Stimulated activated CD4-positive, alpha-beta T cell treated with anti-CD3 and anti-CD28 coated beads, Interleukin-1b, Interleukin-23, amount 100 ng/mL, for 1 hour (primary cell): Measurements from ENCODE around the gene ACAP3.
A peak's percentile ranks its signal among the peaks of the same experiment; 100 is the strongest.

Source experiments
- DNase-seq, 2 donors: peaks; one replicate each; pipeline ENCODE4 v3.0.0-alpha.2; 2020; ENCODE audit warnings: low read depth in 2 of 2

ACAP3 gene

DNA sequence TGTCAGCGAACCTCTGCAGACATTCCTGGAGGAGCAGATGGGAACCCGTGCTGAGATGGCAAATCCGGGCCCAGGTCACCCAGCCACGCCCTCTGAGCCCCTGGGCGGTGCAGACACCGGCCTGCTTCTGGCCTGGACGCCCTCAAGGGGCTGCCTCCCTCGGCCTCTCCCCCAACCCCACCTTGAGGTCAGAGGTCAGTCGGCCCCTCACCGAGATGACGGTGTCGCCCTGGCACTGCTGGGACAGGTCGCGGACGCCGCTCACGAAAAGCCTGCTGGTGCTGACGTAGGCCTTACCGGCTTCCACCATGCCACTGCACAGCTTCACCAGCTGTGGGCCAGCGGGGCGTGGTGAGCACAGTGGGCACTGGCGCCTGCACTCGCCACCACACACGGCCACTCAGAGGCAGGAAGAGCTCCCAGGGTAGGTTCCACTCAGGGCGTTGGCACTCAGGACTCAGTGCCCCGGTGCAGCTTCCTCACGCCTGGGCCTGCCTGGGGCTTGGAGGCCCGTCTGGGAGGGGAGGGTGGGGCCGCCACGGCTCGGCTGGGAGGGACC lies 4.7 kb downstream of the ACAP3 start:
- DNase-seq: no peak

GRCh38 chr1:1302006-1302430 lies 5.7 kb downstream of the ACAP3 start:
- DNase-seq: no peak

DNA sequence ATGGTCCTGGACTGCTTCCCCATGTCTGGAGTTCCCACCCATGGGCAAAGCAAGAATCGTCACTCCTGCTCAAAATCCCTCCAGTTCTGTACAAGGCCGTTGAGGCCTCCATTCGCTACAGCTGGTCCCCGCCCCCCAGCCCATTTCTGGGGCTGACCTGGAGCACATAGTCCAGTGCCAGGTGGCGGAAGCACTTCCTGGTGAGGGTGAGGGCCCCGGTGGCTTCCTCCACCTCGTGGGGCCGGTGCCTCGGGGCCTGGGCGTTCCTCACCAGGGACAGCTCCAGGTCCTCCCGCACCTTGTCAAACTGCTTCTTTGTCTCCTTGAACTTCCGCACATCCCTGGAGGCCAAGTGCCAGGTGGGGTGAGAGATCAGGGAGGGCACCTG lies 7.4 kb downstream of the ACAP3 start:
- no peak for DNase-seq

- DNase-seq: no peak
Measured at GRCh38 chr1:1299686-1300351, 7.9 kb downstream of the ACAP3 start.

DNA sequence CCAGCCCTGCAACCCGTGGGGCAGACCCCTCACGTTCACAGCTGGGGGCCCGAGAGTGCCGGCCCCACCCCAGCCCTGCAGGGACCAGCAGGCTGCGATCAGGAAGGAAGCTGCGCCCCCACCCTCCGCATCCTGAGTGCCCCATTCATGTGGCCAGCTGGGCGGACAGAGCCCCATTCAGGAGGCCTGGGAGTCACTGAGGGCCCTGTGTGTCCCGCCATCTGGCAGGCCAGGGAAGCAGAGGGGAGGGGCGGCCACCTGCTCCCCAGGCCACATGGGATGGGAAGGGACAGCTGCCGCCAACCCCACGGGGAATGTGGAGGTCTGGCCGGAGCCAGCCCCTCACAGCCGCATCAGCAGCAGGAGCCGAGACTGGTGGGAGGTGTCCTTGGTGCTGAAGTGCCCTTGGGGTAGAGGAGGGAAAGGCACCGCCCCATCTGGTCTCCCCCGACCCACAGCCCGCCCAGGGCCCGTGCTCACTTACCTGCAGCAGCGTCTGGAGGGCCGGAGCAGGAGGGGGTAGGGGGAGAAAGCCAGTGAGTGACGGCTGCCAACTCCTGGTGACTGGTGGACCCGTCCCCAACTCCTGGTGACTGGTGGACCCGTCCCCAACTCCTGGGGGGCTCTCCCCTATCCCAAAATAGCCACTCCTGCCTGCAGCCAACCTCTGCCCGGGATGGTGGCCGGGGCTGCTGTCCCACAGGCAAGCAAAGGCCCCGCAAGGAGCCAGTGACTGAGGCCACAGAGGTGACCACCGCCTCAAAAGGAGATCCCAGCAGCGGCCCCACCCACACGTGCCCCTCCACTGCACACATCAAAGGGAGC lies 8.7 kb downstream of the ACAP3 start:
- no peak for DNase-seq

- no peak for DNase-seq
Measured at GRCh38 chr1:1297802-1298424, 9.8 kb downstream of the ACAP3 start.

DNA sequence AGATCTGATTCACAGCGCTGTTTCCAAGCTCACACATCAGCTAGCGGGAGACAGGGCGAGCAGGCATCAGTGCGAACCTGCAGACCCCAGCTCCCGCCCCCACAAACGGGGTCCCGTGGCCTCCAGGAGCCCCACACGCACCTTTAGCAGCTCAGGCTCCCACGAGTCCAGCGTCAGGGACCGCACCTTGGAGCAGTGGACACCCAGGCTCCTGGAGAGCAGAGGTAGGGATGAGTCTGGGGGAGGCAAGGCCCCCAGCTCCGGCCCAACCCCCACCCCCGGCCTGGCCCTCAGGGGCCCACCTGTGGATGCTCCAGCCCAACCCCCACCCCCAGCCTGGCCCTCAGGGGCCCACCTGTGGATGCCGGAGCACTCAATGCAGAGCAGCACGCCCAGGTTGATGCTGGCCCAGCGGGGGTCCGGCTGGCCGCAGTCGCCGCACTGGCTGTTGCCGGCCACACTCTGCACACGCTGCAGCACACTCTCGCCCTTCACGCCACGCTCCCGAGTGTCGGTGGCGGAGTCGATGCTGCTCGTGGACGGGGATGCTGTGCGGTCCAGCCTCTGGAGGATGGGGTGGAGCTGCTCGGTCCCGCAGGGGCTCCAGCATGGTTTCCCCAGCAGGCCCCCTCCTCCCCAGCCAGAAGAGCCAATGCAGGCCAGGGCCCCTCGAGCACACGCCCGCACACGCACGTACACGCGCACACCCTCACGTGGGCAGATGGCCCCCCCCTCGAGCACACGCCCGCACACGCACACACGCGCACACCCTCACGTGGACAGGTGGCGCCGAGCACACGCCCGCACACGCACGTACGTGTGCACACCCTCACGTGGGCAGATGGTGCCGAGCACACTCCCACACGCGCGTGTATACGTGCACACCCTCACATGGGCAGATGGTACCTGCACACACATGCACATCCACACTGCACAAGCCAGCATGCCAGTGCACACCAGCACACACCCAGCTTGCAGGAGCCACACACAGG lies 11.4 kb downstream of the ACAP3 start:
- DNase-seq: no peak

DNA sequence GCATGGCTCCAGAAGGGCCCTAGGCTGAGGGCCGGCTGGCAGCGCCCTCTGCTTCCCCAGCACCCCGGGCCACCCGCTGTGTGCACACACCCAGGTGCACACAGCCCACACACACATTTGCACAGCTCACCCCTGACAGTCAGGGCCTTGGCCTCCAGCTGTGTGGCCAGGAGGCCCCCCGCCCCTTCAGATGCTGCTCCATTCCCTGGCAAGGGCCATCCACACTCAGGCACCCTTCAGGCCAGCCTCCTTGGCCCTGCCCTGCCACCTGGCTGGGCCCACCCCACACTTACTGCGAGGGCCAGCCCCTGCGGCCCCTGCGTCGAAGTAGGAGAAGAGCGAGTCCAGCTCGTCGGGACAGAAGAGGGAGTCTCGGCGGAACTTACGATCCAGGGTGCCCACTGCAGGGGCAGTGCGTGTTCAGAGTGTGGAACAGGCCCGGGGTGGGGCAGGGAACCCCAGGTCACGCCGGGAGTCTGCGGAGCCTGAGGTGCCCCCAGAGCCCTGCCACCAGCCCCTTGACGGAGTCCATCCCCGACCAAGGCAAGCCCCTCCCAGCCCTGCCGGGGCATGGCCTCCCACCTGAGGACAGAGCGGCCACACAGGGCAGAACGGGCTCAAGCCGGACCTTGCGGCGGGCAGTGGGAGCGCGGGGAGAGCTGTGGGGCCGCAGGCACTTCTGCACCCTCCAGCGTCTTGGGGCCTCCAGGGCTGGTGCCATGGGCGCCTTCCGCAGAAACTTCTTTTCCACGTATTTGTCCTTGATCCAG lies 12.4 kb downstream of the ACAP3 start:
- DNase-seq: no peak

DNA sequence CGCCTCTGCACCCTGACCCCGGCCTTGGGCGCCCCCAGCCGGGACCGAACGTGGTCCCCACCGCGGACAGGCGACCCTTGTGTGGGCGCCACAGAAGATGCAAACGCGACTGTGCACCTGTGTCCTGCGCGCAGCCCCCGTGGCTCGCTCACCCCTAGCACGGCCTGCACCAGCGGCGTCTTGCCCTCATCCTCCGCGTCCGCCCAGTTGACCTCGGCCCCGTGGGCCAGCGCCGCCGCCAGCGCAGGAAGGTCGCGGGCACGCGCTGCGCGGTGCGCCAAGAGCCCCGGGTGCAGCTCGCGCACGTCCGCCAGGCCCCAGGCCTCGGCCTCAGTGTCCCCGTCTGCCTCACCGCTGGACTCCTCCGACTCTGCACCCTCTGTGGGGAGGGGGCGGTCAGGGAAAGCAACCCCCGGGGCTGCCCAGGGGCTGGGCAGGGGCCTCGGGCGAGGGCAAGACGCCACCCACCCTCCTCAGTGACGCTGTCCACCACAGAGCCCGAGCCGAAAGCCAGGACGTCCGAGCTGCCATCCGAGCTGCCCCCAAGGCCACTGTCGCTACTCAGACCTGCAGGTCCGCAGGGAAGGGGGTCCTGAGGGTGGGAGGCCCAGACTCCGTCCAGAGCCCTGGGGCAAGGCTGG lies 13.4 kb downstream of the ACAP3 start:
- no peak for DNase-seq

DNA sequence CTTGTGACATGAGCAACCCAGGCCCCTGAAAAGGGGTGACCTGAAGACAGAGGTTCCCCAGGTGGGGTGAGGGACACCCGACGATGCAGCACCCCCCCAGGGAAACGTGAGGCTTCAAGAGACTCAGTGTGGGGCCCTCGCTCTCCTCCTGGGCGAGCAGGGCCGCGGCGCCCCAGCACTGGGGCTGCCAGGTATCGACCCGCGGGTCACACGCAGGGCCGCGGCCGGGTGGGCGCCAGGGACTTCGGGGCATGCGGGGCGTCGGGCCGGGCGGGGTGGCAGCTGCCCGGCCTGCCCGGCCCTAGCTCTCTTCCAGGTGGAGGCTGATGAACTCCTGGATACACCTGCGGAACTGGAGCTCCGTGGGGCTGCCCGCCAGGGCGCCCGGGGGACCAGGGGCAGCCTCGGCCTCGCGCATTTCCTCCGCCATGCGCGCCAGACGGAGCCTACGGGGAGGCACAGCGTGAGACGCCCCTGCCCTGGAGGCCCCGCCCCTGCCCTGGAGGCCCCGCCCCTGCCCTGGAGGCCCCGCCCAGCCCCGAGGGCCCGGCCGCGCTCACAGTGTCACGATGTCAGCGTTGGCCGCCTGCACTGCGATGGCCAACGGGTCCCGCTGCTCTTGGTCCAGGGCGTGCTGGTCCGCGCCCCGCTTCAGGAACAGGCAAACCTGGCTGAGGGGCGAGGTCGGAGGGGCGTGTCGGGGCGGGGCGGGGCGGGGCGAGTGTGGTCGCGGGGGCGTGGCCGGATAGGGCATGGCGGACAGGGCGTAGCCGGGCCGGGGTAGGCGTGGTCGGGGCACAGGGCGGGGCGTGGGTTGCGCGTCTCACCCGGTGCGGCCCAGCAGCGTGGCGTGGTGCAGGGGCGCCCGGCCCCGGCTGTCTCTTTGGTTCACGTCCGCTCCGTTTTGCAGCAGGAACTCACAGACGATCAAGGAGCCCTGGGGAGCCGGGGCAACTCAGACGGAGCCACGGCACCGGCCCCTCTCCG lies 14.2 kb downstream of the ACAP3 start:
- no peak for DNase-seq

- DNase-seq: no peak
Measured at GRCh38 chr1:1292851-1293250, 14.9 kb downstream of the ACAP3 start.

- DNase-seq: no peak
Measured at GRCh38 chr1:1292442-1292779, 15.3 kb downstream of the ACAP3 start.

- peak in 1 of 2 donors; percentile 34 for DNase-seq
Measured at GRCh38 chr1:1291548-1292441, 15.9 kb downstream of the ACAP3 start.

- DNase-seq: no peak
Measured at GRCh38 chr1:1291023-1291528, 16.7 kb downstream of the ACAP3 start.

GRCh38 chr1:1290238-1290731 lies 17.4 kb downstream of the ACAP3 start:
- peak; percentile 36 to 58 for DNase-seq

DNA sequence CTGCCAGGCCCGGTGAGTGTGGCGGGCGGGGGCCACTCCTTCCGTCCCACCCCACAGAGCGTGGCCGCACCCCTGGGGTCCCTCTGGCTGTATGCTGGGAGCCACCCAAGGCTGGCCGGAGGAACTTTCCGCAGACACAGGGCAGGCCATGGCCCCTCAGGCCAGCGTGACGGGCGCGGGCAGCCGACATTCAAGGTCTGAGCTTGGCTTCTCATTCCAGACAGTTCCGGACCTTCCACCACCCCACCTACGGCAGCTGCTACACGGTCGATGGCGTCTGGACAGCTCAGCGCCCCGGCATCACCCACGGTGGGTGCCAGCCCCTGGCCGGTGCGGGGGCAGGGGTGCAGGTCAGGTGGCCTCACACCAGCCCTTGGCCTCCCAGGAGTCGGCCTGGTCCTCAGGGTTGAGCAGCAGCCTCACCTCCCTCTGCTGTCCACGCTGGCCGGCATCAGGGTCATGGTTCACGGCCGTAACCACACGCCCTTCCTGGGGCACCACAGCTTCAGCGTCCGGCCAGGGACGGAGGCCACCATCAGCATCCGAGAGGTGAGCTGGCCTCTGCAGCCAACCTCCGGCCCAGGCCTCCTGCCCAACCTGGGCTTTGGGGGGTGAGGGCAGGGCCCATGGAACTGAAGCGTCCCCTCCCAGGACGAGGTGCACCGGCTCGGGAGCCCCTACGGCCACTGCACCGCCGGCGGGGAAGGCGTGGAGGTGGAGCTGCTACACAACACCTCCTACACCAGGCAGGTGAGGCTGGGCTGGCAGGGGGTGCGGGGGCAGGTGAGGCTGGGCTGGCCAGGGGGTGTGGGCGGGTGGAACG lies 20.2 kb downstream of the ACAP3 start:
- DNase-seq: no peak
